SK-N-SH treated with all-trans-retinoic acid at 6 μM for 48 hours (cell line): ENCODE results near the gene CWC27.

ENCODE experiments used
- ISL1 ChIP-seq: fragments of 250-450 bp; sonication (Bioruptor Pico); IDR thresholded peaks from 2 replicates; pipeline ENCODE4 v2.1.2; 2022; ENCODE audit warnings: mild to moderate bottlenecking, moderate library complexity
- OSR1 ChIP-seq: fragments of 250-450 bp; sonication (Bioruptor Pico); IDR thresholded peaks from 2 replicates; pipeline ENCODE4 v1.8.0; 2022; ENCODE audit warnings: moderate library complexity, mild to moderate bottlenecking, inconsistent platforms
- SNAI2 ChIP-seq: fragments of 250-450 bp; sonication (Bioruptor Pico); IDR thresholded peaks from 2 replicates; pipeline ENCODE4 v1.5.0; 2020; ENCODE audit warnings: mild to moderate bottlenecking, moderate library complexity
- ZC3H10 ChIP-seq: fragments of 250-450 bp; sonication (Bioruptor Pico); IDR thresholded peaks from 2 replicates; pipeline ENCODE4 v1.5.1; 2021; ENCODE audit warnings: mild to moderate bottlenecking, moderate library complexity
- ZFP3 ChIP-seq: fragments of 250-450 bp; sonication (Bioruptor Pico); IDR thresholded peaks from 2 replicates; pipeline ENCODE4 v1.5.0; 2020; ENCODE audit warnings: mild to moderate bottlenecking, moderate library complexity

DNA sequence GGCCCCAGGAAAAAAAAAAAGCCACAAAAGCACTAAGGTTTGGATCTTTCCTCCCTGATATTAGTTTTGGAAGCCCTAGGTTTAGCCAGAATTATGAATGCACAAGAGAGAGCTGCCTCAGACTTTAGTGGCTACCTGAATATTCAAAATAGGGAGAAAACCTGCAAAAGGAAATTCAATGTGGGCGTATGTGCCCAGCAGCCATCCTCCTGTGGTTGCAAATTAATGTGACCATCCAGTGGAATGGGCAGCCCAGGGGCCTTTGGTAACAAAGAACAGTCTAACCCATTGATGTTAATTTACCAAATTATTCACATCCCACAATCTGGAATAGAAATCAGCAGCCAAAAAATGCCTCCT lies 298.4 kb downstream of the CWC27 start:
- TF ChIP-seq ZC3H10 (CRISPR knock-in tag) (no peak), ZFP3 (no peak), SNAI2 (CRISPR knock-in tag) (no peak), OSR1 (CRISPR knock-in tag) (no peak), ISL1 (CRISPR knock-in tag) (no peak)
